ENCODE results near the gene GPATCH4. TPM values are rescaled to one million over a fixed set of nuclear protein-coding genes. Genes with fewer than 3 reads are reported as not detected.
"Not testable (repeated sequence)": the region's sequence is repeated elsewhere in the genome, so short reads cannot be mapped to it uniquely, and the experiment has no call there.

GPATCH4 gene
- 11.8 TPM for total RNA-seq

GRCh38 chr1:156601122-156601830, at the start of gene GPATCH4:
GPATCH4 (minus strand) TSS chr1:156601479.
- DNase-seq (ENCODE audit: low read depth in 2 of 3, low spot score in 2 of 3) = peak in 2 of 3 donors; percentile 75 to 78

- DNase-seq (ENCODE audit: low read depth in 2 of 3, low spot score in 2 of 3) = peak in 1 of 3 donors; percentile 36
Observed at GRCh38 chr1:156648951-156649350, 47.7 kb upstream of the GPATCH4 start.

- DNase-seq (ENCODE audit: low read depth in 2 of 3, low spot score in 2 of 3) = no peak
Observed at GRCh38 chr1:156648496-156648895, 47.2 kb upstream of the GPATCH4 start.

- DNase-seq (ENCODE audit: low read depth in 2 of 3, low spot score in 2 of 3) = no peak
Observed at GRCh38 chr1:156647351-156647750, 46.1 kb upstream of the GPATCH4 start.

- no peak for DNase-seq (ENCODE audit: low read depth in 2 of 3, low spot score in 2 of 3)
Observed at GRCh38 chr1:156646738-156647211, 45.5 kb upstream of the GPATCH4 start.

GRCh38 chr1:156645666-156646065, 44.4 kb upstream of the GPATCH4 start:
- no peak for DNase-seq (ENCODE audit: low read depth in 2 of 3, low spot score in 2 of 3)

GRCh38 chr1:156645056-156645455, 43.8 kb upstream of the GPATCH4 start:
- no peak for DNase-seq (ENCODE audit: low read depth in 2 of 3, low spot score in 2 of 3)

GRCh38 chr1:156644640-156645039, 43.4 kb upstream of the GPATCH4 start:
- no peak for DNase-seq (ENCODE audit: low read depth in 2 of 3, low spot score in 2 of 3)

- no peak for DNase-seq (ENCODE audit: low read depth in 2 of 3, low spot score in 2 of 3)
Observed at GRCh38 chr1:156644146-156644545, 42.9 kb upstream of the GPATCH4 start.

- DNase-seq (ENCODE audit: low read depth in 2 of 3, low spot score in 2 of 3) = peak in 2 of 3 donors; percentile 82 to 88
Observed at GRCh38 chr1:156643778-156644092, 42.5 kb upstream of the GPATCH4 start.

- DNase-seq (ENCODE audit: low read depth in 2 of 3, low spot score in 2 of 3) = no peak
Observed at GRCh38 chr1:156643049-156643777, 41.9 kb upstream of the GPATCH4 start.

GRCh38 chr1:156642265-156643048, 41.2 kb upstream of the GPATCH4 start:
- DNase-seq (ENCODE audit: low read depth in 2 of 3, low spot score in 2 of 3) = no peak

- no peak for DNase-seq (ENCODE audit: low read depth in 2 of 3, low spot score in 2 of 3)
Observed at GRCh38 chr1:156641761-156642264, 40.5 kb upstream of the GPATCH4 start, which contains the start of gene BCAN. BCAN (plus strand) TSS chr1:156642117; CDS start chr1:156646055, 3,938 bp downstream.

- DNase-seq (ENCODE audit: low read depth in 2 of 3, low spot score in 2 of 3) = no peak
Observed at GRCh38 chr1:156640842-156641706, 39.8 kb upstream of the GPATCH4 start.

- no peak for DNase-seq (ENCODE audit: low read depth in 2 of 3, low spot score in 2 of 3)
Observed at GRCh38 chr1:156639601-156640101, 38.4 kb upstream of the GPATCH4 start.

- no peak for DNase-seq (ENCODE audit: low read depth in 2 of 3, low spot score in 2 of 3)
Observed at GRCh38 chr1:156638189-156638985, 37.1 kb upstream of the GPATCH4 start.

- DNase-seq (ENCODE audit: low read depth in 2 of 3, low spot score in 2 of 3) = no peak
Observed at GRCh38 chr1:156632355-156632754, 31.1 kb upstream of the GPATCH4 start.

- DNase-seq (ENCODE audit: low read depth in 2 of 3, low spot score in 2 of 3) = not testable (repeated sequence)
Observed at GRCh38 chr1:156631152-156631551, 29.9 kb upstream of the GPATCH4 start.

GRCh38 chr1:156629823-156630449, 28.7 kb upstream of the GPATCH4 start:
- DNase-seq (ENCODE audit: low read depth in 2 of 3, low spot score in 2 of 3) = no peak
